HL-60 (cell line): ENCODE results near the gene KLHL36.

Experiments
- CTCF ChIP-seq: IDR thresholded peaks from one replicate; pipeline ENCODE4 v1.5.1; 2011; ENCODE audit warnings: low read length, control low read depth, inconsistent platforms; ENCODE audit not compliant: insufficient read depth
- POLR2AphosphoS5 ChIP-seq: IDR thresholded peaks from 2 replicates; pipeline ENCODE4 v1.6.1; 2012; ENCODE audit warnings: low read depth
- REST ChIP-seq: IDR thresholded peaks from 2 replicates; pipeline ENCODE4 v1.6.1; 2012; ENCODE audit warnings: low read depth; ENCODE audit not compliant: insufficient replicate concordance
- SPI1 ChIP-seq: IDR thresholded peaks from 2 replicates; pipeline ENCODE4 v1.6.1; 2012; ENCODE audit warnings: low read depth, mild to moderate bottlenecking, borderline replicate concordance

GRCh38 chr16:84680165-84680842, 32.0 kb downstream of the KLHL36 start:
- TF ChIP-seq CTCF (no peak), POLR2AphosphoS5 (no peak), REST (no peak), SPI1 (no peak)
